ENCODE measurements around the gene AUP1. TPM values are rescaled to one million over a fixed set of nuclear protein-coding genes. Genes with fewer than 3 reads are reported as not detected.

AUP1 gene
- total and polyA plus RNA-seq, 2 of the 4 experiments (the other 2 are of a cell fraction) = 47.5 to 100.0 TPM

GRCh38 chr2:74498500-74499266 is 30.8 kb downstream of the AUP1 start:
- Histone ChIP-seq H3K27me3 (ENCODE audit: control insufficient read depth, insufficient read depth, low read length) (peaks cover 38% of the 10 kb centered on the region), H3K4me2 (ENCODE audit: low read depth, low read length) (peak overlapping the region; percentile 74), H2AFZ (replicated peaks; ENCODE audit: low read length, poor library complexity) (peak overlapping the region; percentile 76), H4K5ac (ENCODE audit: low read depth, low read length) (no peak overlapping the region), H2BK20ac (ENCODE audit: low read depth, low read length) (no peak overlapping the region), H4K8ac (ENCODE audit: low read depth in 2 of 2, low read length in 2 of 2) (no peak overlapping the region; a peak in 1 of 4 replicates), H3K18ac (ENCODE audit: low read depth, low read length) (no peak overlapping the region), H3K36me3 (ENCODE audit: control insufficient read depth, insufficient read depth, low read length) (peaks cover 3% of the 10 kb centered on the region; the same call in 1 of the 2 replicates), H2BK15ac (ENCODE audit: low read depth, low read length) (no peak overlapping the region), H3K9me1 (ENCODE audit: insufficient read depth, low read length) (no peaks in the 10 kb centered on the region), H2BK5ac (ENCODE audit: low read depth, low read length, poor library complexity, severe bottlenecking) (no peak overlapping the region), H3K14ac (replicated peaks; ENCODE audit: low read depth, low read length) (no peak overlapping the region), H2AK5ac (ENCODE audit: low read depth, low read length) (no peak overlapping the region), H3K4me3 (ENCODE audit: insufficient read depth, low read depth, low read length) (peak overlapping the region; percentile 12; the same call in 1 of the 2 replicates), H3K27ac (ENCODE audit: insufficient read depth, low read length) (no peak overlapping the region), H3K4ac (ENCODE audit: low read depth, low read length) (no peak overlapping the region), H2AK9ac (replicated peaks; ENCODE audit: low read depth, low read length, poor library complexity) (no peak overlapping the region), H3K4me1 (ENCODE audit: control insufficient read depth, insufficient read depth, low read length) (peaks cover 13% of the 10 kb centered on the region), H4K91ac (ENCODE audit: insufficient read depth, low read depth, low read length) (no peak overlapping the region), H3K9me3 (ENCODE audit: control insufficient read depth, insufficient read depth, low read length) (no peaks in the 10 kb centered on the region), H2BK120ac (ENCODE audit: low read depth, low read length) (no peak overlapping the region), H3K23ac (ENCODE audit: low read depth, low read length) (no peak overlapping the region), H3K56ac (ENCODE audit: extremely low read depth, insufficient read depth, low read length) (no peak overlapping the region), H3K9ac (ENCODE audit: low read depth, low read length) (no peak overlapping the region), H3K79me1 (ENCODE audit: low read depth in 1 of 2, low read length in 2 of 2) (peaks cover 0 to 11% of the 10 kb centered on the region in 2 experiments; a peak in 2 of 4 replicates), H4K20me1 (ENCODE audit: insufficient read depth, low read length) (no peaks in the 10 kb centered on the region)
- DNase-seq (no peak), ATAC-seq (ENCODE audit: low read depth) (peak; percentile 18; the same call in 1 of the 2 replicates)
- BruUV-seq (replicated peaks) = no TSS peak
- TF ChIP-seq ELK1 (IDR thresholded peaks at IDR 0.05; ENCODE audit: borderline replicate concordance, low read depth, low read length) (no peak), RFX5 (IDR thresholded peaks at IDR 0.05; ENCODE audit: low read depth, low read length) (no peak), MAFK (IDR thresholded peaks at IDR 0.05; ENCODE audit: low read depth, low read length) (no peak), RAD21 (IDR thresholded peaks at IDR 0.05; ENCODE audit: low read length) (no peak), SMC3 (IDR thresholded peaks at IDR 0.05; ENCODE audit: low read depth, low read length) (no peak), CHD1 (IDR thresholded peaks at IDR 0.05; ENCODE audit: low read depth, low read length) (no peak), FOS (IDR thresholded peaks at IDR 0.05; ENCODE audit: low read depth, low read length) (no peak), POLR2A (IDR thresholded peaks at IDR 0.05; ENCODE audit: low read depth, low read length) (no peak), BHLHE40 (IDR thresholded peaks at IDR 0.05; ENCODE audit: low read depth, low read length) (no peak), CTCF (conservative IDR thresholded peaks at IDR 0.05; ENCODE audit: low read depth, low read length) (no peak), USF2 (IDR thresholded peaks at IDR 0.05; ENCODE audit: low read depth, low read length) (no peak), NFE2L2 (IDR thresholded peaks at IDR 0.05; ENCODE audit: low read depth, low read length) (no peak), RCOR1 (IDR thresholded peaks at IDR 0.05; ENCODE audit: insufficient replicate concordance, low read length) (no peak), CEBPB (IDR thresholded peaks at IDR 0.05; ENCODE audit: low read depth, low read length) (no peak)
- CTCF ChIA-PET = interaction anchor here (0.6 to 0.7 kb wide), 2 partner anchors 12 to 89 kb away, joined by 3 to 8 read pairs; no protein-coding TSS in a partner anchor
- dilution Hi-C loops (cut with HindIII; ENCODE audit: low sequenced_read_pairs, unreplicated experiment) (no loop called here), intact Hi-C loops (cut with micrococcal nuclease) (no loop called here), in situ Hi-C loops (cut with MboI; ENCODE audit: low sequenced_read_pairs) (loop anchor here (25.0 kb wide), 1 partner anchor 364 kb away; no protein-coding TSS in a partner anchor)
- POLR2A ChIA-PET (ENCODE audit: unreplicated experiment) = no interaction called here
- 11% methylated on average over 18 of the region's 41 CpGs; no CpG with 5 or more reads in 1 of the 2 experiments for WGBS, 2 experiments (ENCODE audit: extremely low coverage in 2 of 2, insufficient read length in 1 of 2)

All from IMR-90 (cell line).